Left lung (tissue), 10 donors: ENCODE results near the gene PRKCQ. TPM values are rescaled to one million over a fixed set of nuclear protein-coding genes. Genes with fewer than 3 reads are reported as not detected.

Experiments
- ATAC-seq: fragments of 200-7000 bp; cut with Tn5 transposase; one replicate; pipeline ENCODE4 v1.9.1; 2020; ENCODE audit warnings: moderate library complexity
- DNase-seq, 4 donors: peaks; one replicate each; pipeline ENCODE4 v3.0.0-alpha.2; 2013 to 2020
- H3K27ac ChIP-seq, 2 donors: fragments of 200-600 bp; sonication (generic) in 1 of 2; one replicate each; pipeline versions ENCODE4 v1.5.0 to v1.8.0; 2020 to 2021
- H3K27me3 ChIP-seq, 2 donors: fragments of 200-600 bp; sonication (generic) in 1 of 2; one replicate each; pipeline versions ENCODE4 v1.5.0 to v1.8.0; 2020 to 2021
- H3K36me3 ChIP-seq, 2 donors: fragments of 200-600 bp; sonication (generic) in 1 of 2; one replicate each; pipeline versions ENCODE4 v1.5.0 to v1.8.0; 2020 to 2021
- H3K4me1 ChIP-seq, 2 donors: fragments of 200-600 bp; one replicate each; pipeline ENCODE4 v1.8.0; 2021
- H3K4me3 ChIP-seq, 2 donors: fragments of 200-600 bp; sonication (generic) in 1 of 2; one replicate each; pipeline versions ENCODE4 v1.5.0 to v1.8.0; 2020 to 2021; ENCODE audit warnings: mild to moderate bottlenecking in 1 of 2
- H3K9me3 ChIP-seq, 2 donors: fragments of 200-600 bp; sonication (generic) in 1 of 2; one replicate each; pipeline versions ENCODE4 v1.5.0 to v1.8.0; 2020 to 2021
- intact Hi-C, 2 donors: fragments of 100-400 bp; cut with DNase I; formaldehyde crosslinking; loops; one replicate each; pipeline versions ENCODE4 v1.11.2 to v1.14.2; 2022
- polyA plus RNA-seq, 6 donors: library from polyadenylated mRNA; unstranded; fragments of 120-200 nt; gene quantifications; one replicate each; pipeline ENCODE4 v1.2.1, GENCODE V29; 2013; ENCODE audit not compliant: insufficient read length in 6 of 6
- total RNA-seq, 2 donors: library from RNA; stranded (reverse); fragmentation: NEBNext Ultra II Directional; extraction: Animal tissue kit (Norgen Biotek cat#: 25700); gene quantifications; one replicate each; pipeline ENCODE4 v1.2.1, GENCODE V29; 2021
- TF ChIP-seq, protein P1 (sequence below), 2 donors: fragments of 200-600 bp; sonication (generic) in 1 of 2; IDR thresholded peaks; one replicate each; pipeline versions ENCODE4 v1.5.0 to v1.8.0; 2021; ENCODE audit warnings: antibody characterized with exemption in 2 of 2
- donor health status: DM: no; HTN: yes; CAD: no.
- donor health status: DM: no; HTN: no; CAD: no.

Gene PRKCQ
- total and polyA plus RNA-seq, 8 donors, result 5.5 to 7.3 (median 6.4) TPM

DNA sequence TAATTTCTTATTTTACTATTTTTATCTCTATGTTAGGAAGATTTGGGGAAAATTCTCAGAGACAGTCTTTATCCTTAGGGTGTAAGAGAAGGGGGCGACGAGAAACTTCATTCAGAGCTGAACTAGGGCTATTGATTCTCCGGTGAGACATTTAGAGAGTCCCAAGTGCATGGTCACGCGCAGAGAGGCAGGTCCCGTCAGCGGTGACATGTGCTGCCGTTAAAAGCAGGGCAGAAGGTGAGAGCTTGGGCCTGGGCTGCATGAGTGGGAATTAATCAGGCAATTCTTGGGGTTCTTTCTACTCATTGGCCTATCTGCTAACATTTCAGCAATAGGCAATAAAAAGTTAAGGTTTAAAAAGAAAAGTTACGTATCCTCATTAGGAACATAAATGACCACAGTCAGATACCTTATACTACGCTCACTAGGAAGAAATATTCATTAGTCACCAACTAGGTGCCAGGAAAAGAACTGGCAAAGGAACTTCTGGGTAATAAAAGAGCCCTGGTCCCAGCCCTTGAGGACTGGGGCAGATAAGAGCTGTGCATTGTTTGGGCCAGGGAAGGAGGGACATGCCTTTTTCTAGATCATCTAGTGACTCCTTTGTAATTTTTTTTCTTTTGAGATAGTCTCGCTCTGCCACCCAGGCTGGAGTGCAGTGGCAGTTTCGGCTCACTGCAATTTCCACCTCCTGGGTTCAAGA, 21.2 kb downstream of the PRKCQ start:
- Histone ChIP-seq H3K9me3 (no peaks in the 10 kb centered on the region), H3K27ac (no peak overlapping the region), H3K4me1 (peaks cover 0 to 24% of the 10 kb centered on the region in 2 donors), H3K4me3 (no peak overlapping the region), H3K27me3 (no peaks in the 10 kb centered on the region), H3K36me3 (no peaks in the 10 kb centered on the region)
- intact Hi-C loops, result no loop called here
- TF ChIP-seq, protein P1, sequence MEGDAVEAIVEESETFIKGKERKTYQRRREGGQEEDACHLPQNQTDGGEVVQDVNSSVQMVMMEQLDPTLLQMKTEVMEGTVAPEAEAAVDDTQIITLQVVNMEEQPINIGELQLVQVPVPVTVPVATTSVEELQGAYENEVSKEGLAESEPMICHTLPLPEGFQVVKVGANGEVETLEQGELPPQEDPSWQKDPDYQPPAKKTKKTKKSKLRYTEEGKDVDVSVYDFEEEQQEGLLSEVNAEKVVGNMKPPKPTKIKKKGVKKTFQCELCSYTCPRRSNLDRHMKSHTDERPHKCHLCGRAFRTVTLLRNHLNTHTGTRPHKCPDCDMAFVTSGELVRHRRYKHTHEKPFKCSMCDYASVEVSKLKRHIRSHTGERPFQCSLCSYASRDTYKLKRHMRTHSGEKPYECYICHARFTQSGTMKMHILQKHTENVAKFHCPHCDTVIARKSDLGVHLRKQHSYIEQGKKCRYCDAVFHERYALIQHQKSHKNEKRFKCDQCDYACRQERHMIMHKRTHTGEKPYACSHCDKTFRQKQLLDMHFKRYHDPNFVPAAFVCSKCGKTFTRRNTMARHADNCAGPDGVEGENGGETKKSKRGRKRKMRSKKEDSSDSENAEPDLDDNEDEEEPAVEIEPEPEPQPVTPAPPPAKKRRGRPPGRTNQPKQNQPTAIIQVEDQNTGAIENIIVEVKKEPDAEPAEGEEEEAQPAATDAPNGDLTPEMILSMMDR (IDR thresholded peaks at IDR 0.05), result no peak
- DNase-seq, result no peak
- no peak for ATAC-seq

DNA sequence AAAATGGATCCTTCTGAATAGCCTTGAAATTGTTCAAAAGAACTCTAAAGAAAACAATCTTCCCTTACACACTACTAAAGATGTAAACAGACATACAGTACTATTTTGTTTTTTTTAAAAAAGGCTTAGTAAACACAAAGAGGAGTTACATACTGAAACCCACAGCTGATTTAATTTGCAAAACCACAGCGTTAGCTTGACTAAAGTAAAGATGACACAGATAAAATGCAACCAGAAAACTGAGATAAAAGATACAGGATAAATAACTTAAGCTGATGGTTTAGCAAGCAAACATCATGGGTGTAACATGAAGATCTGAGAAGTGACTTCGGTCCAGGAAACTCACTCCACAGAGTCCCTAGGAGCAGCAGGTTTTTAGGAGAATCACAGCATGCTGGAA, 21.8 kb downstream of the PRKCQ start:
- H3K9me3 ChIP-seq, result no peaks in the 10 kb centered on the region
- ATAC-seq (no peak), DNase-seq (no peak)
- intact Hi-C loops, result no loop called here
- no peaks in the 10 kb centered on the region for H3K27me3 ChIP-seq
- H3K4me1 ChIP-seq, result peaks cover 0 to 18% of the 10 kb centered on the region in 2 donors
- TF ChIP-seq, protein P1 (IDR thresholded peaks at IDR 0.05), result no peak
- no peak overlapping the region for H3K4me3 ChIP-seq
- H3K36me3 ChIP-seq, result no peaks in the 10 kb centered on the region
- H3K27ac ChIP-seq, result no peak overlapping the region

GRCh38 chr10:6553937-6554336, 26.1 kb downstream of the PRKCQ start:
- intact Hi-C loops, result no loop called here
- no peak overlapping the region for H3K27ac ChIP-seq
- H3K36me3 ChIP-seq, result no peaks in the 10 kb centered on the region
- no peak for ATAC-seq
- no peaks in the 10 kb centered on the region for H3K4me1 ChIP-seq
- no peak for DNase-seq
- no peaks in the 10 kb centered on the region for H3K9me3 ChIP-seq
- no peaks in the 10 kb centered on the region for H3K27me3 ChIP-seq
- H3K4me3 ChIP-seq, result no peak overlapping the region
- TF ChIP-seq, protein P1 (IDR thresholded peaks at IDR 0.05), result no peak

DNA sequence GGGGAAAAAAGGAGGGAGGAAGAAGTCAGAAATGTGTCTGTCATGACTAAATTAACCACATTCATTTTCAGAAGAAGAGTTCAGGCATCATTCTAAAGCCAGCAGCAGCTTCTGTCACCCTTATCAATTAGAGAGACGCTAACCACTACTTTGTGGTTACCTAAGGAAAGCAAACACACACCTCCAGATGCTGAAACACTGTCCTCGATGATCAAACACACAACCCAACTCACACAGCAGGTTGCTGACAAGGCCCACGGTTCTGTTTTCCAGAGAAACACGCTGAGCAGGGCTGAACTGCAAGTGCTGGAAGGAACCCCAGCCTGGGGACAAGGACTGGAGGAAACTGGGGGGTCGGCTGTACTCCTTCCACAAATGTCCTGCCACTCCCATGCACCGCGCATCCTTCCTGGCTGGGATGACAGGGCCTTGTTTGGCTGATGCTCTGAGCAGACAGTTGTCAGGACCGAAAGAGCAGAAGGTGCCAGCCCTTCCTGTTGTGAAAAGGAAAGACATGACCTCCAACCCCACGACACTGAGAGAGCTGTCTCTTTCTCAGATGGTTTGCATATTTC, 36.6 kb downstream of the PRKCQ start:
- intact Hi-C loops, result no loop called here
- H3K4me3 ChIP-seq, result no peak overlapping the region
- no peaks in the 10 kb centered on the region for H3K9me3 ChIP-seq
- peak overlapping the region in 1 of 2 donors; percentile 37 for H3K27ac ChIP-seq
- H3K4me1 ChIP-seq, result peaks cover 0 to 8% of the 10 kb centered on the region in 2 donors
- TF ChIP-seq, protein P1 (IDR thresholded peaks at IDR 0.05), result no peak
- no peak for ATAC-seq
- no peaks in the 10 kb centered on the region for H3K36me3 ChIP-seq
- H3K27me3 ChIP-seq, result no peaks in the 10 kb centered on the region
- DNase-seq, result no peak

- no peak overlapping the region for H3K4me3 ChIP-seq
- no peaks in the 10 kb centered on the region for H3K9me3 ChIP-seq
- no peak for DNase-seq
- no peaks in the 10 kb centered on the region for H3K27me3 ChIP-seq
- peaks cover 0 to 13% of the 10 kb centered on the region in 2 donors for H3K4me1 ChIP-seq
- intact Hi-C loops, result no loop called here
- peak; percentile 65 for ATAC-seq
- H3K27ac ChIP-seq, result peak overlapping the region in 1 of 2 donors; percentile 37
- H3K36me3 ChIP-seq, result no peaks in the 10 kb centered on the region
- TF ChIP-seq, protein P1 (IDR thresholded peaks at IDR 0.05), result no peak
Observed at GRCh38 chr10:6542999-6543430, 37.1 kb downstream of the PRKCQ start.
